ENCODE data around the gene ALK. TPM values are rescaled to one million over a fixed set of nuclear protein-coding genes. Genes with fewer than 3 reads are reported as not detected.

ALK gene
- total and polyA plus RNA-seq, 12 donors: 0.09 to 1.8 (median 0.53) TPM; not detected in 1

DNA sequence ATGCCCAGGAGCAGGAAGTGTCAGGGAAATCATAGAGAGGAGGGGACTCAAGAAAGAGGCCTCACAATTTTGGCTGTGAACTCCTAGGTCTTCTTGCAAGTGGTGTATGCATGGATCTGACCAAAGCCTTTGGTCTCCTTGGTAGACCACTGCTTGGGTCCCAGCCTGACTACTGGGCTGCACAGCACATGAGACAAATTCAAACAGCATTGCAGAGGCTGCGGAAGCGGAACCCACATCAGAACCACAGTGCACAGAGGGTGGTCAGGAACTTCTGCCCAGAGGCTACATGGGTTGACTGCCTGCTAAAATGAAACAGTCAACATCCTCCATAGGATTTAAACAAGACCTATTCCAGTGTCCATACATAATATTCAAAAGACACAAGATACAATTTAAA is 766.8 kb downstream of the ALK start:
- H3K27ac ChIP-seq: no peak overlapping the region
- no peaks in the 10 kb centered on the region for H3K27me3 ChIP-seq
- no peaks in the 10 kb centered on the region for H3K4me1 ChIP-seq (replicated peaks in 1 of 2)
- 88 to 100% (median 98%) methylated on average over 2 of the region's 2 CpGs for WGBS, 4 donors
- intact Hi-C loops (cut with DNase I): no loop called here
- H3K36me3 ChIP-seq (replicated peaks in 1 of 2): peaks cover 0 to 11% of the 10 kb centered on the region in 2 donors
- no peak overlapping the region for H3K4me3 ChIP-seq
- H3K9me3 ChIP-seq (replicated peaks in 1 of 3): no peaks in the 10 kb centered on the region
- TF ChIP-seq POLR2A (IDR thresholded peaks at IDR 0.05): no peak
- TF ChIP-seq, protein P1, sequence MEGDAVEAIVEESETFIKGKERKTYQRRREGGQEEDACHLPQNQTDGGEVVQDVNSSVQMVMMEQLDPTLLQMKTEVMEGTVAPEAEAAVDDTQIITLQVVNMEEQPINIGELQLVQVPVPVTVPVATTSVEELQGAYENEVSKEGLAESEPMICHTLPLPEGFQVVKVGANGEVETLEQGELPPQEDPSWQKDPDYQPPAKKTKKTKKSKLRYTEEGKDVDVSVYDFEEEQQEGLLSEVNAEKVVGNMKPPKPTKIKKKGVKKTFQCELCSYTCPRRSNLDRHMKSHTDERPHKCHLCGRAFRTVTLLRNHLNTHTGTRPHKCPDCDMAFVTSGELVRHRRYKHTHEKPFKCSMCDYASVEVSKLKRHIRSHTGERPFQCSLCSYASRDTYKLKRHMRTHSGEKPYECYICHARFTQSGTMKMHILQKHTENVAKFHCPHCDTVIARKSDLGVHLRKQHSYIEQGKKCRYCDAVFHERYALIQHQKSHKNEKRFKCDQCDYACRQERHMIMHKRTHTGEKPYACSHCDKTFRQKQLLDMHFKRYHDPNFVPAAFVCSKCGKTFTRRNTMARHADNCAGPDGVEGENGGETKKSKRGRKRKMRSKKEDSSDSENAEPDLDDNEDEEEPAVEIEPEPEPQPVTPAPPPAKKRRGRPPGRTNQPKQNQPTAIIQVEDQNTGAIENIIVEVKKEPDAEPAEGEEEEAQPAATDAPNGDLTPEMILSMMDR (IDR thresholded peaks at IDR 0.05): no peak
- no peak for DNase-seq

DNA sequence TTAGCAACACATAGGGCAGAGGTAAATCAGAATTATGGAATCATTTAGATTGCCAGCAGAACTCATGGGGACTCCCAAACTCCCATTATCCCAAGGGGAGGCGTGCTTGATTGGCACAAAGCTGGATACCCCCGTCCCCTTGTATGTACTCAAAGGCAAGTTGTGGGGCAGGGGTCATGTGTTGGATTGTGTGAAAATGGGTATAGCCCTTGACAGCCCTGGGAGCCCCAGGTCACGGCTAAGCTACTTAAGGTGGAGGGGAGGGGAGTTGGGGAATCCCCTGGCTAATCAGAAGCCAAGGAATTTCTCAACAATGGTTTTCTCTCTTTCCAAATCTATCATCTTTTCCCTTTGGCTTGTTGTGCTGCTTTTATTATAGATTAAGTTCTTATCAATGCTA is 773.4 kb downstream of the ALK start:
- WGBS, 4 donors: 74 to 93% (median 83%) methylated on average over 3 of the region's 3 CpGs
- intact Hi-C loops (cut with DNase I): no loop called here

GRCh38 chr2:29146197-29146596 is 775.2 kb downstream of the ALK start:
- no peak for TF ChIP-seq POLR2A (IDR thresholded peaks at IDR 0.05)
- TF ChIP-seq, protein P1 (IDR thresholded peaks at IDR 0.05): no peak
- H3K27me3 ChIP-seq: no peaks in the 10 kb centered on the region

More for the DNA sequence above, 773.4 kb downstream of the ALK start:
- H3K27ac ChIP-seq: no peak overlapping the region
- DNase-seq: no peak
- H3K36me3 ChIP-seq (replicated peaks in 1 of 2): no peaks in the 10 kb centered on the region
- no peaks in the 10 kb centered on the region for H3K4me1 ChIP-seq (replicated peaks in 1 of 2)
- no peaks in the 10 kb centered on the region for H3K9me3 ChIP-seq (replicated peaks in 1 of 3)
- TF ChIP-seq POLR2A (IDR thresholded peaks at IDR 0.05): no peak
- TF ChIP-seq, protein P1 (IDR thresholded peaks at IDR 0.05): no peak
- H3K4me3 ChIP-seq: no peak overlapping the region
- no peaks in the 10 kb centered on the region for H3K27me3 ChIP-seq

GRCh38 chr2:29143657-29144056 is 777.7 kb downstream of the ALK start:
- H3K4me1 ChIP-seq (replicated peaks in 1 of 2): no peaks in the 10 kb centered on the region
- H3K9me3 ChIP-seq (replicated peaks in 1 of 3): no peaks in the 10 kb centered on the region
- H3K36me3 ChIP-seq (replicated peaks in 1 of 2): no peaks in the 10 kb centered on the region
- intact Hi-C loops (cut with DNase I): no loop called here
- DNase-seq: peak in 1 of 7 donors; percentile 56
- H3K4me3 ChIP-seq: no peak overlapping the region
- H3K27me3 ChIP-seq: no peaks in the 10 kb centered on the region
- WGBS, 4 donors: 88 to 93% (median 91%) methylated on average over 6 of the region's 6 CpGs
- no peak overlapping the region for H3K27ac ChIP-seq
- TF ChIP-seq, protein P1 (IDR thresholded peaks at IDR 0.05): no peak
- TF ChIP-seq POLR2A (IDR thresholded peaks at IDR 0.05): no peak

More at GRCh38 chr2:29146197-29146596, 775.2 kb downstream of the ALK start:
- H3K36me3 ChIP-seq (replicated peaks in 1 of 2): no peaks in the 10 kb centered on the region
- no peak for DNase-seq
- WGBS, 4 donors: 95 to 97% (median 97%) methylated on average over 3 of the region's 3 CpGs
- H3K4me1 ChIP-seq (replicated peaks in 1 of 2): no peaks in the 10 kb centered on the region
- H3K9me3 ChIP-seq (replicated peaks in 1 of 3): no peaks in the 10 kb centered on the region
- intact Hi-C loops (cut with DNase I): no loop called here
- no peak overlapping the region for H3K27ac ChIP-seq
- no peak overlapping the region for H3K4me3 ChIP-seq

Small RNA genes within 50 kb of the gene (small RNA-seq; reads per million reads assigned to genes)
- 0 reads per million in 2 donors for gene RN7SL516P

Other genes with a start within 250 kb of the ALK start
- gene YPEL5, start 225.4 kb upstream of the ALK start, total RNA-seq: 100 to 1,000 TPM in 4 of 9 donors, 10 to 100 TPM in 5; 74.4 to 135 (median 88.8) TPM
- gene YPEL5, start 225.4 kb upstream of the ALK start, polyA plus RNA-seq: 10 to 100 TPM; 58.5 to 85.0 (median 64.4) TPM